Measurements from ENCODE around the gene BRSK1.
"Not testable (repeated sequence)": the region's sequence is repeated elsewhere in the genome, so short reads cannot be mapped to it uniquely, and the experiment has no call there.

BRSK1 gene

DNA sequence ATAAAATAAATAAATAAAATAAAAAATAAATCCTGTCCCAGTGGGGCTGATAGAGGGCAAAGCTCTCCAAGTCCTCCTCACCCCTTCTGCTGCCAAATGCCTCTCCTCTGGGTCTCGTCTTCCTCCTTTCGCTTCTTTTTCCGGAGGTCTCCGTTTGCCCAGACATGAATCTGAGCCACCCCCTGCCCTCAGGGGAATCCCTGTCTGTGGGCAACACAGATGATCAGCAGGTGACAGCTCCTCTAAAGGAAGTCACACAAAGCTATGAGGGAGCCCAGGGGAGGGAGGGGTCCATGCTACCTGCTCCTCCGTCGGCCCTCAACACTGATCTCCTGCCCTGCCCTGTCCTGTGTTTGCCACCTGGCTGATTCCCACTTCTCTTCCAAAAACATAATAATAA, 40.9 kb downstream of the BRSK1 start:
- FAIRE-seq (no peak), DNase-seq (ENCODE audit: insufficient read length, low spot score) (no peak)

DNA sequence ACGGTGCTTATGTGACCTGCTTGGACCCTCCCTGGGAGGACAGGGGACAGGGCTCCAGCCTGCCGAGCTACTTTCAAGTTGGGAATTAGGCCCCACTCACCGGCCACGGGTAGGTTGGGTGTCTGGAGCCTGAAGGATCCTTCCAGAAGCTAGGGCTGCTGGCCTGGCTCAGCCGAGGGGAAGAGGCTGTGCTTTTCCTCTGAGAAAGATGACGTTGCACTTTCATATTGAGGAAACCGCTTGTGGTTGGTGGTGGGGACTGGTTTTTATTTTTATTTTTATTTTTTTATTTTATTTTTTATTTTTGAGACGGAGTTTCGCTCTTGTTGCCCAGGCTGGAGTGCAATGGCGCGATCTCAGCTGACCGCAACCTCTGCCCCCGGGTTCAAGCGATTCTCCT, 41.4 kb downstream of the BRSK1 start, which contains the start of gene TMEM150B:
Gene TMEM150B, minus strand, starts transcription at position 170 of the 400 bp plus-strand sequence. CDS start 4,305 bp downstream, outside the sequence.
- no peak for DNase-seq (ENCODE audit: insufficient read length, low spot score)
- FAIRE-seq: no peak

DNA sequence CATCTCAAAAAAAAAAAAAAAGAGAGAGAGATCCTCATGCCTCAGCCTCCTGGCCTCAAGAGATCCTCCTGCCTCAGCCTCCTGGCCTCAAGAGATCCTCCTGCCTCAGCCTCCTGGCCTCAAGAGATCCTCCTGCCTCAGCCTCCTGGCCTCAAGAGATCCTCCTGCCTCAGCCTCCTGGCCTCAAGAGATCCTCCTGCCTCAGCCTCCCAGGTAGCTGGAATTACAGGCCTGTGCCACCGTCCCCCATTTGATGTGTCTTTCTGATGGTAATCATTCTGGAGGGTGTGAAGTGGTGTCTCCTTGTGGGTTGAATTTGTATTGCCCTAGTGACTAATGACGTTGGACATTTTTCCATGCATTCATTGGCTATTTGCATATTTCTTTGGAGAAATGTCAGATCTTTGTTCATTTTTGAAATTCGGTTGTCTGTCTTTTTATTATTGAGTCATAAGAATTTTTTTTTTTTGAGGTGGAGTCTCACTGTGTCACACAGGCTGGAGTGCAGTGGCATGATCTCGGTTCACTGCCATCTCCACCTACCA, 45.0 kb downstream of the BRSK1 start:
- FAIRE-seq; DNase-seq (ENCODE audit: insufficient read length, low spot score): not testable (repeated sequence)

DNA sequence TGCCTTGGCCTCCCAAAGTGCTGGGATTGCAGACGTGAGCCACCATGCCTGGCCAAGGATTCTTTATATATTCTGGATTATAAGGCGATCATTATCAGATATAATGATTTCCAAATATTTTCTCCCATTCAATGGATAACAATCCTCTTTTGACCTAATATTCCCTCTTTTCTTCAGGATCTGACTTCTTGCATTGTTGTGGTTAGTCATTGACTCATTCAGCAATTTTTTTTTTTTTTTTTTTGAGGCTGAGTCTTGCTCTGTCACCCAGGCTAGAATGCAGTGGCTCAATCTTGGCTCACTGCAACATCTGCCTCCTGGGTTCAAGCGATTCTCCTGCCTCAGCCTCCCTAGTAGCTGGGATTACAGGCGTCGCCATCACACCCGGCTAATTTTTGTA, 46.0 kb downstream of the BRSK1 start:
- not testable (repeated sequence) for FAIRE-seq; DNase-seq (ENCODE audit: insufficient read length, low spot score)

DNA sequence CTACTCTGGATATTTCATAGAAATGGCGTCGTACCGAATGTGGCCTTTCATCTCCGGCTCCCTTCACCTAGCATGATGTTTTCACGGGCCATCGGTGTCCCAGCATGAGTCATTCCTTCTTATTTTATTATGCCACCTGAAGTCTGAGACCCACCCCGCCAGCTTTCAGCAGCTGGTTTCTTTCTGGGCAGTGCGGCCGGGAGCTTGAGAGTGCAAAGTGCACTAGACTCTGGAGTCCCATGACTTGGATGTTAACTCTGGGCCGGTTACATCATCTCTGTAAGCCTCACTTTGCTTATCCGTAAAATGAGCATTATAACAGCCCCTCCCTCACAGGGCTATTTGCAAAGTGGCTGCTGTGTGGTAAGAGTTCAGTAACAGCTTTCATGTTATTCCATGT, 50.1 kb downstream of the BRSK1 start:
- DNase-seq (ENCODE audit: insufficient read length, low spot score) (no peak), FAIRE-seq (no peak)

DNA sequence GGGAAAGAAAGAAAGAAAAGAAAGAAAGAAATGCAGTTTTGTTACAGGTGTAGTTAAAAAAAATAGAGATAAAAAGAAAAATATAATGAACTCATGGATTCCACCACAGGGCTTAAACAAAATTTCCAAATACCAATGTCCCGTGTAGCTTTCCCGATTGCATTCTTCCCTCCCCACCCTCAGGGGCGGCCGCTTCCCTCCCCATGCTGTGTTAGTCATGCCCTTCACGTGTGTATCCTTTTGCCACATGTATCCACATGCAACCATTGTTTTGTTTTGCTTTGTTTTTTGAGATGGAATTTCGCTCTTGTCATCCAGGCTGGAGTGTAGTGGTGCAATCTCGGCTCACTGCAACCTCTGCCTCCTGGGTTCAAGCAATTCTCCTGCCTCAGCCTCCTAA, 52.3 kb downstream of the BRSK1 start:
- DNase-seq (ENCODE audit: insufficient read length, low spot score): no peak
- no peak for FAIRE-seq

DNA sequence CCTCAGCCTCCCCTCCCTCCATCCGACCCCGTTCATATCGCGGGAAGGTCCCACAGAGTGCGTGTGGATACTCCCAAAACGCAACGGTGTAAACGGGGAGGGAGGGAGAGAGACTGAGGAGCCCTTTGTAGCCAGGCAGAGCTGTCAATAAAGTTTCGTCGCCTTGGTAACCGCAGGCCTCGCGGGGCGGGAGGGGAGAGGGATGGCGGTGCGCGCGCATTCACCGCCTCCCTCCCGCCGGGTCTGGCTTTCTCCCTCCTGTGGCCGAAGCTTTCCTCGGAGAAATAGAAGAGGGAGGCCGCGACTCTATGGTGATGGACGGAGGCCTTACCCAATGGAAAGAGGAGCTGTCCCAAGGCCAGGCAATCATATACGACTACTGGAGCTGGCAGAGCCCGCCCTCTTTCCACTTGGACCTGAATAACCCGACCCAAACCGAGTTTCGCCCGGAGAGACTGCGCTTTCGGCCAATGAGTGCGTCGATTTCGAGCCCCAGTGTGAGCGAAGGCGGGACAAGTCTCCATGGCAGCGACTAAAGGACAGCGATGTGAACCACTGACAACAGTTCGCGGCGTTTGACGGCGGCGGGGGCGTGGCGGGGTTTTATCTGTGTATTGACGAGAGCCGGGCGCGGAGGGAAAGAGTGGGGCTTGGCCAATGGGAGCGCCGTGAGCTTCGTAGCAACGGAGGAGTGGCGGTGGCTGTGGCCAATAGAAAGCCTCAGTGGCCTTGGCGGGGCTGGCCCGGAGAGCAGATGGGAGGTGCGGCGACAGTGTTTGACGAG, 55.5 kb downstream of the BRSK1 start, which contains the start of gene KMT5C:
Gene KMT5C, plus strand, starts transcription at position 772 of the 784 bp plus-strand sequence. CDS start 2,061 bp downstream, outside the sequence.
- peak; percentile 99 for FAIRE-seq

DNA sequence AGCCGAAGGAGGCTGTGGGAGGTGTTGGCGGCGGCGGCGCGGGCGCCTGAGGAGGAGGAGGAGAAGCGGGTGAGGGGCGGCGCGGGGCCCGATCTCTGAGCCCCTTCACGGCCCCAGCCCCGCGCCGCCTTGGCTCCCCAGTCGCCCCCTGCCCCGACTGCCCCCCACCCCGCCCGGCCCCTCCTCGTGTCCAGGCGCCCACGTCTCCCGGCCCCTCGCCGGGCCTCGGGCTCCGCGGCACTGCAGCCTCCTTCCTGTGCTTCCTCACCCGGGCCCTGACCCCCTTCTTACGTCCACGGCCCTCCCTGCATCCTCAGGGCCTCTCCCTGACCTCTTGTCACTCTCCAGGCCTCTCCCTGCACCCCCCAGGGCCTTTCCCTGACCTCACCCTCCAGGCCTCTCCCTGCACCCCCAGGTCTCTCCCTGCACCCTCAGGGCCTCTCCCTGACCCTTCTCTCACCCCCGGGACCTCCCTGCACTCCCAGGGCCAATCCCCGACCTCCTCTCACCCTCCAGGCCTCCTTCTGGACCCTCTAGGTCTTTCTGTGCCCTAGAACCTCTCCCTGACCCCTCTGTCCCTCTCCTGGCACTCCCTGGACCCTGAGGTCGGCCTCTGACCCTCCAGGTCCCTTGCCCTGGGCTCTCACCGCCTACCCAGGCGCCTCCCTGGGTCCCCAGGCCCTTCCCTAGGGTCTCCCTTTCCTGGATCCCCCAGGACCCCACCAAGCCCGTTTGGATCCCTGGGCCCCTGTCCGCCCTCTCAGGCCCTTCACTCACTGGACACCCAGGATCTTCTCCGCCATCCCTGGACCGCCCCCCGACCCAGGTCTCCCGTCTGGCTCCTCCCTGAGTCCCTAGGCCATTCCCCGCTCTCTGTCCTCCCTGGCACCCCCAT, 56.3 kb downstream of the BRSK1 start:
- FAIRE-seq (no peak), DNase-seq (ENCODE audit: insufficient read length, low spot score) (no peak)

More for the DNA sequence above, 55.5 kb downstream of the BRSK1 start, which contains the start of gene KMT5C:
- DNase-seq (ENCODE audit: insufficient read length, low spot score): peak; percentile 99

DNA sequence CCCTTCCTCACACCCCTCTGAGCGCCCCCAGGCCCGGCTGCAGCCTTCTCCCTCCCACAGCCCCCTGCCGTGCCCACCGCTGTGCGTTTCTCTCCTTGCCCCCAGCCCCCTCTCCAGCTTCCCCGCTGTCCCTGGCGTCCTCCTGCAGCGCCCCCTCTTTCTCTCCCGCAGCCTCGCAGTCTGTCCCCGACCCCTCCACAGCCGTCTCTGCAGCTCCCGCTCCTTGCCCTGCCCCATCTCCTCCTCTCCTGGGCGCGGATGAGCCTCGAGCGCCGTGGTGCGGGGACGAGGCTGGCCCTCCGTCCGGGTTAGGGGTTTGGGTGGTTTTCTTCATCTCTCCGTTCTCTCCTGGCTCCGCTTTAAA, 57.0 kb downstream of the BRSK1 start:
- DNase-seq (ENCODE audit: insufficient read length, low spot score) (no peak), FAIRE-seq (no peak)

DNA sequence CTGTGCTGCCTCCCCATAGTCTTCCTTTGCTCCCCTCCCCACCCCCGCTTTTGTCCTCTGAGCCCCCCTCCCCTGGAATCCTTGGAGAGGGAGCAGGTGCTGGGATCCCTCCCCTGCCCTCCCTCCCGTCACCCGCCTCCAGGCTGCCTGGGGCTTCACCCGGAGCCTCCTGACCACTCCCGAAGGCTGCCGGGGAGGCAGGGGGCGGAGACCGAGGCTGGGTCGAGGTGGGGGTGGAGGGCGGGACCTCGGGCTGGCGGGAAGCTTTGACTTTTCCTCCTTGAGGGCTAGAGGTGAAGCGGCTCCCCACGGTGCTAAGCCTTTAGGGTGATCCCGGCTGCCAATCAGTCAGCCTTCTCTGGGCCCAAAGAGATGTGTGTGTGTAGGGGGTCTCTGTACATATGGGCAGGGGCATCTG, 57.4 kb downstream of the BRSK1 start:
- FAIRE-seq (no peak), DNase-seq (ENCODE audit: insufficient read length, low spot score) (peak; percentile 58)

DNA sequence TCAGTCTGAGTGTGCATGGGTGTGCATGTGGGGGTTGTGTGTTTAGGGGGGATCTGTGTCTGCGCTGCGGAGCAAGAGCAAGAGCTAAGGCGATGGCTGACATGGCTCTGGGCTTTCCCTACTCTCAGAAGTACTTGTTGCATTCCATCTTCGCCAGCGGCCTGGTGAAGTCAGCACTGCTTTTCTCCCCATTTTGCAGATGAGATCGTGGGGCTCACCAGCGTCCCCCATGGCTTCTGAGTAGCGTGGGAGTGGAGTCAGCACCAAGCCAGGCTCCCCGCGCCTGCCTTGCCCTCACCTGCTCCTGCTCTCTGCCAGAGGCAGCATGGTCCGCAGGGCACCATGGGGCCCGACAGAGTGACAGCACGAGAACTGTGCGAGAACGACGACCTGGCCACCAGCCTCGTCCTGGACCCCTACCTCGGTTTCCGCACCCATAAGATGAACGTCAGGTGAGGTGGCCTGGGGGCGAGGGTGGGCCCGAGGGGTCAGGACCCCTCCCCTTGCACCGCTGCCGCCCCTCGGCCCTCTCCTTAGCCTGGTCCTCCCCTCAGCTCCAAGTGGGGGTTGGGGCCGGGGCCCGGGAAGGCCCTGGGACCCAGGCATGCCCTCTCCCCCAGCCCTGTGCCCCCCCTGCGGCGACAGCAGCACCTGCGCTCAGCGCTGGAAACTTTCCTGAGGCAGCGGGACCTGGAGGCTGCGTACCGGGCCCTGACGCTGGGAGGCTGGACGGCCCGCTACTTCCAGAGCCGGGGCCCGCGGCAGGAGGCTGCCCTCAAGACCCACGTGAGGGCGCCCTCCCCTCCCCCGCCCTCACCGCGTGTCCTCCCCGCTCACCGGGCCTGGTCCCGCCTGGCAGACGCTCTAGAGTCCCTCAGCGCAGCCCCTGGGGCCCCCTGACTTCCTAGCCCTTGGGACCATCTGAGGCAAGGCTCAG, 58.1 kb downstream of the BRSK1 start:
- FAIRE-seq (peak; percentile 46), DNase-seq (ENCODE audit: insufficient read length, low spot score) (no peak)

DNA sequence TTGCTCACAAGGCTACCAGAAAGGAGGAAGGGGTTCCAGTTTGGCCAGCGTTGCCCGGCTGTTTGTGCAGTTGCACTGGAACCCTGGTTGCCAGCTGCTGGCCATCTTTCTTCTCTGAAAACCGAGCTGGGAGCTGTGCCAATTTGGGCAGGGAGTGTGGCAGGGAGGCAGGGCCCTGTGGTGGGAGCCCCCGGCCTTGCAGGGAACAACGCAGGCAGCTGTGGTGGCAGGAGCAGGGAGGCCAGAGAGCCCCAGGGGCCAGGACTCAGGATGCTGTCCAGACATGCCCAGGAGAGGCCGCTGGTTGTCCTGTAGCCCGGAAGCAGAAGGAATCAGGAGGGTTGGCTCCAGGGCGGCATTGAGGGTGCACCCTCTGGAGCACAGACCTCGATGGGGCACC, 60.6 kb downstream of the BRSK1 start:
- DNase-seq (ENCODE audit: insufficient read length, low spot score) (no peak), FAIRE-seq (no peak)

DNA sequence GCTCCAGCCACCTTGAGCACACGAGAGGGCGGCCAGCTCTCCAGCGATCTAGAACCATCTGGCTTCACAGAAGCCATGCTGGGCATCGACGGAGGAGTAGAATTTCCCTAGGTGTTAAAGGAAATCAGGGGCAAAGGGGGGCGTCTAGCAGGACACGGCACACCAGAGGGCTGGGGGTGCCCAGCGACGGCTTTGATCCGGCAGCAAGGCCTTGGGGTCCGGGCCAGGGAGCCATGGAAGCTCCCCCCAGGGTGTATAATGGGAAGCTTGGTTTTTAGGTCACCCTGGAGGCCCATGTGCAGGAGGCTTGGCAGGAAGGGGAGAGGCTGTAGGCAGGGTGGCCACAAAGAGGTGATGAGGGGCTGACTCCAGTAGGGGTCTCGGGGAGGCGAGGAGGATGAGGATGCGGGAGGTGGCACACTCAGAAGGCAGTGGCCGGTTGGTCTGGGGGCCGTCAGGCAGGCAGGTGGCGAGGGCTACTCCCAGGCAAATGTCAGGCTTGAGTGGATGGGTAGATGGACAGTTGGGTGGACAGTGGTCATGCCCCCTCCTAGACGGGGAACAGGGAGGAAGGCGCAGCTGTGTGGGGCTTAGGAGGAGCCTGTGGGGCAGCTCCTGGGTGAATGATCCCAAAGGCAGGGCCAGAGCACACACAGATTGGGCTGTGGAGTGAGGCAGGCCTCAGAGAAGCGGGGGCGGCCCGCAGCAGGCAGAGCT, 61.5 kb downstream of the BRSK1 start:
- no peak for FAIRE-seq
- DNase-seq (ENCODE audit: insufficient read length, low spot score): no peak

DNA sequence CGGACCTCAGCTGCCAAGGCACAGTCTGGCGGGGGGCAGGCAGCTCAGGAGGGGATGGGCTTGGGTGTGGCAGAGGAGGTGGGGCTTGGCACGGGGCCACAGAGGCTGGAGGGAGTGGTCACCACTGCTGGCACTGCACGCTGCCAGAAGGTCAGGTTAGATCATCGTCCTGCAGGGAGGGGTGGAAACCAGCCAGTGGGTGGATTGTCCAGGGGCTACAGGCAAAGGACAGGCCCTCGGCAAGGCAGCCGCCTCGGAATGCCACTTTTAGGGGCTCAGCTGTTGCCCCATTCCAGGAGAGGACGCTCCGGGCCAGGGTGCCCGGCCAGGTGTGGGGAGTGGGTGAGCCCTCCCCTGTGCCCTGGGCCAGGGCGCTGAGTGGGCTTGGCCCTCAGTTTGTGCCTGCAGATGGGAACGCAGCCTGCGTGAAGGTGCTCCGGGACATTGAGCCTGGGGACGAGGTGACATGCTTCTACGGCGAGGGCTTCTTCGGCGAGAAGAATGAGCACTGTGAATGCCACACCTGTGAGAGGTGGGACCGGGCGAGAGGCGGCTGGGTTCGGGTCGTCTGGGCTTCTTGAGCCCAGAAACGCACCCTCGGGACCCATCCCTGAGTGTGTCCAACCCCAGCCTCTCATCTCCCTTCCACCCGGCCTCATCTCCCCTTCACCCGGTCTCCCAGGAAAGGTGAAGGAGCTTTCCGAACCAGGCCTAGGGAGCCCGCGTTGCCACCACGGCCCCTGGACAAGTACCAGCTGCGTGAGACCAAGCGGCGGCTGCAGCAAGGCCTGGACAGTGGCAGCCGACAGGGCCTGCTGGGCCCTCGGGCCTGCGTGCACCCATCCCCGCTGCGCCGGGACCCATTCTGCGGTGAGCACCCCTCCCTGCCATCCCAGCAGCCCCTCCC, 62.3 kb downstream of the BRSK1 start:
- no peak for FAIRE-seq
- DNase-seq (ENCODE audit: insufficient read length, low spot score): no peak

DNA sequence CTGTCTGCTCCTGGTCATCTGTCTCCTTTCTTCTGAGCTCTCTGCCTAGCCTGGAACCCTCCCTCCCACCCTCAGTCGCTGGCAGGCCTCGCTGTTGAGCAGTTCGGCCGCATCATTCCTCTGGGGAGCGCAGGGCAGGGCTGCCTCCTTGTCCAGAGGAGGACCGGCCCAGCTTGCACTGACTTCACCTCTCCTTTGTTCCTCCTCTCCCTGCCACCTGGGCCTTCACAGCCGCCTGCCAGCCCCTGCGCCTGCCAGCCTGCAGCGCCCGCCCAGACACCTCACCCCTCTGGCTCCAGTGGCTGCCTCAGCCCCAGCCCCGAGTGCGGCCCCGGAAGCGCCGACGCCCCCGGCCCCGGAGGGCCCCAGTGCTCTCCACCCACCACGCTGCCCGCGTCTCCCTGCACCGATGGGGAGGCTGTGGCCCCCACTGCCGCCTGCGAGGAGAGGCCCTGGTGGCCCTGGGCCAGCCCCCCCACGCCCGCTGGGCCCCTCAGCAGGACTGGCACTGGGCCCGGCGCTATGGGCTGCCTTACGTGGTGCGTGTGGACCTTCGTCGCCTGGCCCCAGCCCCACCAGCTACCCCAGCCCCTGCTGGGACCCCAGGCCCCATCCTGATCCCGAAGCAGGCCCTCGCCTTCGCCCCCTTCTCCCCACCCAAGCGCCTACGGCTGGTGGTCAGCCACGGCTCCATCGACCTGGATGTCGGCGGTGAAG, 63.1 kb downstream of the BRSK1 start:
- FAIRE-seq (no peak), DNase-seq (ENCODE audit: insufficient read length, low spot score) (no peak)

DNA sequence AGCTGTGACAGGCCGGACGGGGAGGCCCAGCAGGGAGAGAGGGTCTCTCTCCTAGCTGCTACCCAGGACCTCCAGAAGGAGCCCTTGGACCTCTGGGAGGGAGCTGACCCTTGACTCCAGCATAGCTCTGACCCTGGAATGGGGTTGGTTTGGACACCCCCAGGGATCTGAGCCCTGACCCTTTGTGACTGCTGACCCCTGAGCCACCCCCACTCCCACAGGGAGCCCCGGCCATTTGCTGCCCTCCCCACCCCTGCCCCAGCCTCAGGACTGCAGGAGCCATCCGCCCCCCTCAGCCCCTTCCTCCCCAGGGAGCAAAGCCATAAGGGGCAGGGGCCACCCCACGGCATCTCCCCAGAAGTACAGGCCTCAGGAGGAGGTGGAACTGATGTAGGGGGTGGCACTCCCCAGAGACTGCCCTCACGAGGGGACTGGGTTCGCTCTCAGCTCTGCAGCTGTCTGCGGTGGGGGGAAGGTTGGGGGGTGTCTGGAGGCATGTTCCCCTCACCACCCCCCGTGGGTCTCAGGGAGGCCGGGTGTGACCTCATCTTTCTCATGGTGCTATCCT, 63.7 kb downstream of the BRSK1 start:
- FAIRE-seq (no peak), DNase-seq (ENCODE audit: insufficient read length, low spot score) (no peak)

DNA sequence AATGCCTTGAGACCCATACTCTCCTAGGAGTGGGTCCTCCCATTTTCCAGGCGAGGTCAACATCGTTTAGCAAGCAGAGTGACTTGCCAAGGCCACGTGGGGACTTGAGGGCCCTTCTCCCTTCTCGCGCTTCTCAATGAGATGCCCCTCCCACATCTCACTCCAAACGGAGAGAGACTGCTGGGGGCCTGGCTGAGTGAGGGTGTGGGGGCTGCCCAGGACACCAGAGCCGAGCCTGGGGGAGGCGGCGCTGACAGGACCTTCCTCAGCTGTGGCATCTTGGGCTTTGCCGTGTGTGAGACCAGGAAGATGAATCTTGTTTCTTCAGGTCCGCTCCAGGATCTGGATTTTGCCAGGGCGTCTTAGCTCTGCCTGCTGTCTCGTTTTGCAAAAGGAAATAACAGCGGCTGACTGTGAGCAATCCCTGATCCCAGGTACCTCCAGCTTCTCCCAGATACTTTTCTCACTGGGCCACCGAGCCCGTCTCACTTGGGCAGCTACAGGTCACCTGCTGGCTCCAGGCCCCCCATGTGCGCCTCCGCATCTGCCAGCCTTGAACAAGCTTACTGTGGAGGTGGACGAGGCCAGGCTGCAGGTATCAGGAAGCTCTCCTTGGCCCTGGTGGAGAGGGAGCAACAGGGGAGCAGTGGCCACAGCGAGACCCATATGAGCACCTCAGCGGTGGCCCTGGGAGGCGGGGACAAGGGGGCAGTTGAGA, 64.7 kb downstream of the BRSK1 start:
- DNase-seq (ENCODE audit: insufficient read length, low spot score) (no peak), FAIRE-seq (no peak)
